ENCODE results near the gene GAN.

- TF ChIP-seq POLR2AphosphoS5 (IDR thresholded peaks at IDR 0.05; ENCODE audit: low read depth, low read length) (no peak), POLR2A (IDR thresholded peaks at IDR 0.05; ENCODE audit: borderline replicate concordance, extremely low read depth, insufficient read depth, insufficient read length) (no peak)
Observed at GRCh38 chr16:81291117-81291516, 23.6 kb upstream of the GAN start.

All from HCT116 (cell line).